HG02981 (cell line): ENCODE data around the gene ZBED4.

Experiments used
- ATAC-seq: cut with Tn5 transposase; IDR thresholded peaks from one replicate; pipeline ENCODE4 v1.9.1; 2021; ENCODE audit warnings: mild to moderate bottlenecking, moderate library complexity; ENCODE audit not compliant: unreplicated experiment

ZBED4 gene

DNA sequence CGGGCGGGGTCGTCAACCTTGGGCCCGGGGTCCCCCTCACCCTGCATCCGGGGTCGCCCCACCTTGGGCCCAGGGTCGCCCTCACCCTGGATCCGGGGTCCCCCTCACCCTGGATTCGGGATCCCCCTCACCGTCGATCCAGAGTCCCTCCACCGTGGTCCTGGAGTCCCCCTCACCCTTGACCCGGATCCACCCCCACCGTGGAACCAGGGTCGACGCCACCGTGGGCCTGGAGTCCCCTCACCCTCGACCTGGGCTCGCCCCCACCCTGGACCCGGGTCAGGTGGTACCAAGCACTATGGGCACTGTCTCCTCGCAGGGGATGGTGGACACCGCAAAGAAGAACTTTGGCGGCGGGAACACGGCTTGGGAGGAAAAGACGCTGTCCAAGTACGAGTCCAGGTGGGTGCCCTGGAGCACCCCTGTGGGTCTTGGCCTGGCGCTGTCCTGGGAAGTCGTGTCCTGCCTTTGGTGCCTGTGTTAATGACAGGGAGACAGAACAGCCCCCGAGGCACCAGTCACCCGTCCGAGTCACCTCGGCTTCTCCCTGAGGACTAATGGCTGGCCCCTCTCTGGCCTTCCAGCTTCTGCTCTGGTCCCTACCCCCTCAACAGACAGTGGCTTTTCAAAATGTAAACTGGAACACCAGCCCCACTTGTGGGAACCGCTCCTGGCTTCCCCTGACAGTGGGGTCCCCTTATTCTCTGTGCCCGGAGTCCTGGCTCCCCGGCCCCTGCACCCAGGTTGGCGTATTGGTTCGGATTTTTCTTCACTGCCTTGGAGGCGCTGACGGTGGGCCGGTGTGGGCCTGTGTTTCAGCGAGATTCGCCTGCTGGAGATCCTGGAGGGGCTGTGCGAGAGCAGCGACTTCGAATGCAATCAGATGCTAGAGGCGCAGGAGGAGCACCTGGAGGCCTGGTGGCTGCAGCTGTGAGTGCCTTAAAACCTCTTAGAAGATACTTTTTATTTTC lies 65.6 kb downstream of the ZBED4 start:
- ATAC-seq, result no peak

GRCh38 chr22:49920859-49921258 lies 67.2 kb downstream of the ZBED4 start:
- no peak for ATAC-seq

GRCh38 chr22:49921508-49922278 lies 68.0 kb downstream of the ZBED4 start:
- ATAC-seq, result no peak

GRCh38 chr22:49922484-49922883 lies 68.8 kb downstream of the ZBED4 start:
- no peak for ATAC-seq

DNA sequence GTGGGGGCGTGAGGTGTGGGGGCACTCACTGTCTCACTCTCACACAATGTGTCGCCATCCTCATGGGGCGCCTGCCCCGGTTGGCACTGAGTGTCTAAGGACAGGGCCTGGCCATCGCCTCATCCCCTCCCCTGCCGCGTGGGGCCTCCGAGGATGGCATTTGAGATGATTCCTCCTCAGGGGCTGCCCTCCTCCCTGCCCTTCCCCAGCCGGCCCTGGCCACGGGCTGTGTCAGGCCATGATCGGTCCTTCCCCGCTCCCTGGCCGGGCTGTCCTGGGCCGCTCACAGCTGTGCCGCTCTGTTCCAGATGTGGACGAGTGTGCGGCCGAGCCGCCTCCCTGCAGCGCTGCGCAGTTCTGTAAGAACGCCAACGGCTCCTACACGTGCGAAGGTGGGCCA lies 69.3 kb downstream of the ZBED4 start:
- no peak for ATAC-seq

GRCh38 chr22:49923445-49923844 lies 69.8 kb downstream of the ZBED4 start:
- ATAC-seq, result no peak

DNA sequence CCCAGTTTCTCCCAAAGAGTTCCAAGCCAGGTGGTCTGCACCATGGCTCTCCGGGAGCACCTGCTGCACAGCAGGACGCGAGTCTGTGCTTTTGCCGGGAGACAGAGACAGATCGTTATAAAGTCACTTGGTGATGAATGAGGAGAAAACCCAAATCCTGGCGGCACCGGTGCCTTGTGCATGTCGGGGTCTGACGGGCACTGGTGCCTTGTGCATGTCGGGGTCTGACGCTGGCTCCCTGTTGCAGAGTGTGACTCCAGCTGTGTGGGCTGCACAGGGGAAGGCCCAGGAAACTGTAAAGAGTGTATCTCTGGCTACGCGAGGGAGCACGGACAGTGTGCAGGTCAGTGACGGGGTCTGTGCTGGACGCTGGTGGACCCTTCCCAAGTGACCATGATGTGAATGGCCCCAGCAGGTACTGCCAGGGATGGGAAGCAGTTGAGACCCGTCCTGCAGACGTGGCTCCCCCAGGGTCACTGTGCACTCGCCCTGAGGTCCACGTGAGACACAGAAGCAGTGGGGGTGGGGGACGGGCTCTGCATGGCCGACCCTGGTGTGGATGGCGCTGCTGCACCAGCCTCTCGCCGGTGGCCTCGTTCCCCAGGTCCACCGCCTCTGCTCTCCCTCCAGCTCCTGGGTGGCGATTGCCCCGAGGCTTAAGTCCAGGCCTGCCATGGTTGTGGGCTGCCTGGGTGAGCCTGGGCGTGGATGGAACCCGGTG lies 70.6 kb downstream of the ZBED4 start:
- ATAC-seq, result no peak

GRCh38 chr22:49925525-49926128 lies 72.0 kb downstream of the ZBED4 start:
- ATAC-seq, result no peak

- no peak for ATAC-seq
These were observed 73.3 kb downstream of the ZBED4 start for GRCh38 chr22:49926916-49927315.

DNA sequence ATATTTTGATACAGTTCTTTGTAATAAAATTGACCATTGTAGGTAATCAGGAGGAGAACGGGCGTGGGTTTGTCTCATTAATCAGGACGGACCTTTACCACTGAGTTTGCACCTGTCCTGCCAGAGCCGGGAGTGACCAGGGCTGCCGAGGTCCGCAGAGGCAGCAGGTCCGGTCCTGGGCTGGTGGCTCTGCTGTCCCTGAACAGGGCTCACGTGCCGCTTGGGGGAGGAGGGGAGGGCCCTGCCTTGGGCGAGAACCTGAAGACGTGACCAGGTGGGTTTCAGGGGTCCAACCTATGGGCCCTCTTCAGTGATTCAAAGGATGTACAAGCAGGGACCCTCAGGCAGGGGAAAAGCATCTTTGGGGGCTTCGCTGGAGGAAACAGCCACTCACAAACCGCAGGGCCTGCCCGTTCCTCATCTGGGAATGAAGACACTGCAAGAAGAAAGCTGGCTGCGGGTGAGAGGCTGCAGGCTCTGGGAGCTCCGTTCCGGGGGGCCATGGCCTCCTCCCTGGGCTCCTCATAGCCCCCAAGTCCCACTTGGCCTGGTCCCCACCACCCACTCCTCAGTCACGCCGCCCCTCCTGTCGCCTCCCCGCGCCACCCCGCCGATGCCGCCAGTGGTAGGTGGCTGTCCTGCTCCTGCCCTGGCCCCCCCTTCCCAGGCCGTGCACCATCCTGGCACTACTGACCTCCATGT lies 74.0 kb downstream of the ZBED4 start:
- ATAC-seq, result no peak

DNA sequence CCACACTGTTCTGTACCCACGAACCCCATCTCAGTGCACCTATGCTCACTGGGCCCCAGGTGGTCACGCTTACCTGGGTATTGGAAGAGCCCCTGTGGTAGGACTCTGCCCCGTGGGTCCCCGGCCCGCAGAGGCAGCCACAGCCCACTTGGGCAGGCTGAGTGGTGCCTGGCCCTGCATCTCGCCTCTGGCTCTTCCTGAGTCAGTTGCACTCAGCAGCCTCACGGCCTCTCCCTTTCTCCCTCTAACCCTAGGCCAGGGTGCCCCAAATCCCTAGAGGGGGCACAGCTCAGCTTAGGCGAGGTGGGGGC lies 74.5 kb downstream of the ZBED4 start:
- ATAC-seq, result no peak

DNA sequence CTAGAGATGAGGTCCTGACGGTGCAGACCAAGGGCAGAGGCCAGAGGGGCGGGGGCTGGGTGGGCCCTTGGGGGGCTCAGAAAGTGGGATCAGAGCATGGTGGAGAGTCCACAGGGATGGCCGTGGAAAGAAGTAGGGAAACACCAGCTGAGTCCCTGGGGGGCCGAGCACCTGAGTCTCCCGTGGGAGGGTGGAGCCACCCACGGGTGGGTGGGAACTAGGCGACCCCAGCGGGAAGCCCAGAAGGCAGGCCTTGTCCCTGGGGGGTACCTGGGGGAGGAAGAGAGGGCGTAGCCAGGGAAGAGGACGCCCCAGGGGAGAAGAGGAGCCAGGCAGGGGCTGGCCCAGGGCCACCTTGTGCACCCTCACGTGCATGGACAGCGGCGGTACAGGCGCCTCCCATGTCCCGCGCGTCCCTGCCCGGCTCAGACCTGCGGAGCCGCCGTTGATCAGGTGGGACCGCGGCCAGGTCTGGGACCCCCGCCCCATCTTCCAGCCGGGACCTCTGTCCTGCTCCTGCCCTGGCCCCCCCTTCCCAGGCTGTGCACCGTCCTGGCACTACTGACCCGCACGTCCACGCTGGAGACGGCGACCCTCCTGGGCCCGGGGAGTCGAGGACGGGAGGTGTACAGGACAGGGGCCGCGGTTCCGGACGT lies 75.0 kb downstream of the ZBED4 start:
- no peak for ATAC-seq

- peak; percentile 49 for ATAC-seq
These were observed 75.8 kb downstream of the ZBED4 start for GRCh38 chr22:49929211-49929979.

GRCh38 chr22:49929994-49930575 lies 76.4 kb downstream of the ZBED4 start:
- ATAC-seq, result no peak

DNA sequence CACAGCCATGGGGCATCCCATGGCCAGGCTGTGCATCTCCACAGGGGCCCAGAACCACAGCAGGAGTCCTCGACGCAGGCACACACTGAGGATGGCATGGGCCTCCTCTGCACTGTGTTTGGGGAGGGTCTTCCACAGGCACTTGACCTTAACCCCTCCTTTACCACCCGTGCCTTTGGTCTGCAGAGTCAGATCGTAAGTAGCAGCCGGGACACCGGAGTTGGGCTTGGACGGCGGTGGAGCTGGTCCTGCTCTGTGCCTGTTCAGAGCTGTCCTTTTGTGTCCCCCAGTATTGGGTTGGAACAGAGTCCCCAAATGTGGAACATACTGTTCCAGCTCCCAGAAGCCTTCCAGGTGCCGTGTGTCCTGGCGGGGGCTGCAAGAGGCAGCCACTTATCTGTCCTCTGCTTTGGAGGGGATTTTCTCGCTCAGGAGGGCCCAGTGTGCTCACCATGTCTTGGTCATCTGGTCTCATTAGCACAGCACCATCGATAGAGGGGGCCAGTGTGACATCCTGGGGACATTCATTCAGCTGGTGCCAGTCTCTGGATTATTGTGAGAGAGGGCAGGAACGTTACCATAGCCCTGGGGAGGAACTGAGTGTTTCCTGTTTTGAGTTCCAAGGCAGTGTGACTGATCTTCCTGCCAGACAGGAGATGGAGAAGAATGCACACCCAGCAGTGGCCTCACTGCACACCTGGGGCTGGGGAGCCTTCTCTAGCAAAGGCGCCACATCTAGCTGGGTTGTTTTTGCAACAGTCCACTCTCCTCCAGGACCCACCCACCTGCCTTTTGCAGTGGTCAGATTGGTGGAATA lies 77.2 kb downstream of the ZBED4 start:
- no peak for ATAC-seq

- ATAC-seq, result no peak
These were observed 79.9 kb downstream of the ZBED4 start for GRCh38 chr22:49933236-49934159.
